ENCODE measurements around the gene PTPRM.

The PTPRM gene

DNA sequence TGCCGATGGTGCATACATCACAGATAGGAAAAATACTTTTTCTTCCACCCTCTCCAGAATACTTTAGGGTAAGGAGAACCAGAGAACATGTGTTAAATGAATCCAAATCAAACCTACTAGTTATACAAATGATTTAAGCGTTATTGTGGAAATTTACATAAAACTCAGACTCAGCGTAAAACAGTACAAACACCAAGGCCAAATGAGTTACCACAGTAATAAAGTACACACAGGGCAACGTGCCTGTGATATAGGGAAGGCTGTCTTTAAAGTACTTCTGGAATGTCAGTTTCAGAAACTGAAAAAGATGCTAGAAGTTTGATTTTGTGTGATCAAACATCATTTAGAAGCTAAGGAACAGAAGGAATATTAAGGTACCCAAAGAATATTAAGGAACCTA is 46.9 kb downstream of the PTPRM start:
- ATAC-seq, result no peak
- no peak for TF ChIP-seq GLIS3 (CRISPR knock-in tag; IDR thresholded peaks at IDR 0.05)
- TF ChIP-seq SNAI2 (CRISPR knock-in tag; IDR thresholded peaks at IDR 0.05), result no peak
- no peak for TF ChIP-seq TCF4 (CRISPR knock-in tag; IDR thresholded peaks at IDR 0.05; ENCODE audit: borderline replicate concordance)
- no peak for TF ChIP-seq TOX (CRISPR knock-in tag; IDR thresholded peaks at IDR 0.05; ENCODE audit: borderline replicate concordance)

GRCh38 chr18:7615840-7616239 is 48.7 kb downstream of the PTPRM start:
- no peak for ATAC-seq
- TF ChIP-seq ZFP3 (CRISPR knock-in tag; IDR thresholded peaks at IDR 0.05) (no peak), GLIS3 (CRISPR knock-in tag; IDR thresholded peaks at IDR 0.05) (no peak), ZNF70 (CRISPR knock-in tag; IDR thresholded peaks at IDR 0.05) (no peak), ARNTL (CRISPR knock-in tag; IDR thresholded peaks at IDR 0.05; ENCODE audit: borderline replicate concordance, low read depth) (no peak), ZC3H10 (CRISPR knock-in tag; IDR thresholded peaks at IDR 0.05) (no peak), BACH2 (CRISPR knock-in tag; IDR thresholded peaks at IDR 0.05; ENCODE audit: borderline replicate concordance) (no peak), SNAI2 (CRISPR knock-in tag; IDR thresholded peaks at IDR 0.05) (no peak), RARB (CRISPR knock-in tag; IDR thresholded peaks at IDR 0.05) (no peak)
- TF ChIP-seq, protein P1, sequence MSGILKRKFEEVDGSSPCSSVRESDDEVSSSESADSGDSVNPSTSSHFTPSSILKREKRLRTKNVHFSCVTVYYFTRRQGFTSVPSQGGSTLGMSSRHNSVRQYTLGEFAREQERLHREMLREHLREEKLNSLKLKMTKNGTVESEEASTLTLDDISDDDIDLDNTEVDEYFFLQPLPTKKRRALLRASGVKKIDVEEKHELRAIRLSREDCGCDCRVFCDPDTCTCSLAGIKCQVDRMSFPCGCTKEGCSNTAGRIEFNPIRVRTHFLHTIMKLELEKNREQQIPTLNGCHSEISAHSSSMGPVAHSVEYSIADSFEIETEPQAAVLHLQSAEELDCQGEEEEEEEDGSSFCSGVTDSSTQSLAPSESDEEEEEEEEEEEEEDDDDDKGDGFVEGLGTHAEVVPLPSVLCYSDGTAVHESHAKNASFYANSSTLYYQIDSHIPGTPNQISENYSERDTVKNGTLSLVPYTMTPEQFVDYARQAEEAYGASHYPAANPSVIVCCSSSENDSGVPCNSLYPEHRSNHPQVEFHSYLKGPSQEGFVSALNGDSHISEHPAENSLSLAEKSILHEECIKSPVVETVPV (CRISPR knock-in tag; IDR thresholded peaks at IDR 0.05), result no peak

DNA sequence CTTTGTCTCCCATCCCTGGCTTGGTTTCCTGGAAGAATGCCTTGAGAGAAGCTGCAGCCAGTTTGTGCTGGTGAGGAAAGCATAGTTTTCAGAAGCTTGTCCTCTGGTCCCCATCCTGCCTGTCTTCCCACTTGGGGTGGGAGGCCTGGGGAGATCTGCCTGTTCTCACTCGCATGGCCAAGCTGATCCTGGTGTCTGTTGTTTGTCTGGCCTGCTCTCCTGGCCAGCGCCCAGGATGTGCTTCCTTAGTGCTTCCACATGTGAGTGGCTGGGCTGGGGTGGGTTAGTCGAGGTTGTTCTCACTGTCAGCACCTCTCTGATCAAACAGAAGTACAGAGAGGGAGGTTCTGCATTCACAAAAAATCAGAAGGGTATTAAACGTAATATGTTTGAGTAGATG is 49.5 kb downstream of the PTPRM start:
- TF ChIP-seq CSDC2 (CRISPR knock-in tag; IDR thresholded peaks at IDR 0.05) (no peak), GLIS3 (CRISPR knock-in tag; IDR thresholded peaks at IDR 0.05) (no peak), RARB (CRISPR knock-in tag; IDR thresholded peaks at IDR 0.05) (no peak), TOX (CRISPR knock-in tag; IDR thresholded peaks at IDR 0.05; ENCODE audit: borderline replicate concordance) (no peak), ZNF565 (CRISPR knock-in tag; conservative IDR thresholded peaks at IDR 0.05; ENCODE audit: low read depth) (no peak), TSHZ2 (CRISPR knock-in tag; IDR thresholded peaks at IDR 0.05) (no peak), PPARA (CRISPR knock-in tag; IDR thresholded peaks at IDR 0.05; ENCODE audit: borderline replicate concordance) (no peak), ZNF70 (CRISPR knock-in tag; IDR thresholded peaks at IDR 0.05) (no peak), CREB5 (CRISPR knock-in tag; IDR thresholded peaks at IDR 0.05; ENCODE audit: low read depth) (no peak), BACH2 (CRISPR knock-in tag; IDR thresholded peaks at IDR 0.05; ENCODE audit: borderline replicate concordance) (no peak)
- TF ChIP-seq, protein P1 (CRISPR knock-in tag; IDR thresholded peaks at IDR 0.05), result no peak
- no peak for ATAC-seq

GRCh38 chr18:7617738-7618422 is 50.8 kb downstream of the PTPRM start:
- ATAC-seq, result no peak
- TF ChIP-seq OSR1 (CRISPR knock-in tag; IDR thresholded peaks at IDR 0.05), result no peak

DNA sequence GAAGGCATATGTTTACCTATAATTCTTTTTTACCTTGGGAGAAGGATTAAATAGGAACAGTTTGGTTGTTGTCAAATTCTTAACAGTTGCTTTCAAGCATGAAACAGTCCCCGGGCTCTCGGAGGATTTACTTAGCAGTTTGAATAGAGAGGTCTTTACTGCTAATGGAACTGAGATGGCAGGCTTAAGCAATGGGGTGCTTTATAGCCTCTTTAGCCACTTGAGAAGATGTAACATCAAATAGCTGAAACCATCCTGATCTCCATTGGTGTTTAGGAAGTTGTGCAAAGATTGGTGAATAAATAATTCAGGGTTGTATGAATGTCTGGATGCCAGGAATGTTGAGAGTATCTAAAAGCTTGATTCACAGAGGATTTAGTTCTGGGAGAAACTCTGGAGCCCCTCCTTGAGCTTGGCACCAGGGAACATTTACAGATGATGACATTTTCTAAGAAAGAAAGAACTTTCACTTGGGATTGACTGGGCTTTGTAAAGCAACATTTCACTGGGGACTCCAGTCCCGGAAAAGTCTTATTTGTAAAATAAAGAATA is 51.9 kb downstream of the PTPRM start:
- no peak for ATAC-seq
- TF ChIP-seq POU6F1 (CRISPR knock-in tag; IDR thresholded peaks at IDR 0.05; ENCODE audit: borderline replicate concordance, low read depth) (no peak), ESRRG (CRISPR knock-in tag; IDR thresholded peaks at IDR 0.05) (no peak), ZC3H10 (CRISPR knock-in tag; IDR thresholded peaks at IDR 0.05) (no peak), ARNTL (CRISPR knock-in tag; IDR thresholded peaks at IDR 0.05; ENCODE audit: borderline replicate concordance, low read depth) (no peak), TOX (CRISPR knock-in tag; IDR thresholded peaks at IDR 0.05; ENCODE audit: borderline replicate concordance) (no peak), ZNF70 (CRISPR knock-in tag; IDR thresholded peaks at IDR 0.05) (no peak), PATZ1 (CRISPR knock-in tag; IDR thresholded peaks at IDR 0.05; ENCODE audit: borderline replicate concordance) (no peak), TCF4 (CRISPR knock-in tag; IDR thresholded peaks at IDR 0.05; ENCODE audit: borderline replicate concordance) (no peak), ZNF8 (CRISPR knock-in tag; IDR thresholded peaks at IDR 0.05) (no peak), ISL1 (CRISPR knock-in tag; IDR thresholded peaks at IDR 0.05) (no peak)

Measured in SK-N-SH treated with all-trans-retinoic acid at 6 μM for 48 hours (cell line).